NCI-H1694 (cell line): ENCODE results near the gene GPR55.

Experiments used
- DNase-seq: peaks from one replicate; lab custom pipeline; 2025; lab: John Stamatoyannopoulos, UW

Gene GPR55

DNA sequence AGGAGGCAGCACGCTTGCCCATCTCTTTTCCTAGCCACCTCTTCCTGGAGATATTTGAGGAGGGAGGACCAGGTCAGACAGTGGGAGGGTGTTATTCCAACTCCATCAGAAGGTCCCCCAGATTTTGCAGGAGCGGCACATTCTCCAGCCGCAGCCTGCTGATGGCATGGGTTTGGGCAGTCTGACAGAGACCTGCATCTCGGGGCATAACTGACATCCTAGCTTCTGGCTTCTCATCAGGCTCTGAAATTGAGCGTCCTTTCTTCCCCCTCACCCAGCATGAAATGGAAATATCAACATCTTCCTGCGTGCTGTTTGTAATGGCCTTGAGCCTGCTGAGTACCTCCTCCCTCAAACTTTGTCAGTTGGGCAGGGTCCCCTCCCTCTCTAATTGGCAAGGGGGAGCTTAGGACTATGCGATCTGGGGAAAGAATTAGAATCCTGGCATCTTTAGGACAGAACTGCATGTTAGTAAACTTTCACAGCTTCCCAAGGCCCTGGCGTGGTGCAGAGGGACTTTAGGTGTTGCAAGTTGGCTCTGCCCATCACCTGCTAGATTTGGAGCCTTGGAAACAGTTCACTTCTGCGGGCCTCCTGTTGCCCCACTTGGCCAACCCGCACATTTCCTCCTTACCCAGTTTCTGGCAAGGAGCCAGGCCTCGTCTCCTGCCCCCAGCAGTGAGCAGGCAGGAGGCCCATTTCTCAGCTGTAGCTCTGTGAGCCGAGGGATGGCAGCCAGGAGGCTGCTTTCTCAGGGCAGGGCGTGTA is 58.1 kb downstream of the GPR55 start:
- peak; percentile 30 for DNase-seq

DNA sequence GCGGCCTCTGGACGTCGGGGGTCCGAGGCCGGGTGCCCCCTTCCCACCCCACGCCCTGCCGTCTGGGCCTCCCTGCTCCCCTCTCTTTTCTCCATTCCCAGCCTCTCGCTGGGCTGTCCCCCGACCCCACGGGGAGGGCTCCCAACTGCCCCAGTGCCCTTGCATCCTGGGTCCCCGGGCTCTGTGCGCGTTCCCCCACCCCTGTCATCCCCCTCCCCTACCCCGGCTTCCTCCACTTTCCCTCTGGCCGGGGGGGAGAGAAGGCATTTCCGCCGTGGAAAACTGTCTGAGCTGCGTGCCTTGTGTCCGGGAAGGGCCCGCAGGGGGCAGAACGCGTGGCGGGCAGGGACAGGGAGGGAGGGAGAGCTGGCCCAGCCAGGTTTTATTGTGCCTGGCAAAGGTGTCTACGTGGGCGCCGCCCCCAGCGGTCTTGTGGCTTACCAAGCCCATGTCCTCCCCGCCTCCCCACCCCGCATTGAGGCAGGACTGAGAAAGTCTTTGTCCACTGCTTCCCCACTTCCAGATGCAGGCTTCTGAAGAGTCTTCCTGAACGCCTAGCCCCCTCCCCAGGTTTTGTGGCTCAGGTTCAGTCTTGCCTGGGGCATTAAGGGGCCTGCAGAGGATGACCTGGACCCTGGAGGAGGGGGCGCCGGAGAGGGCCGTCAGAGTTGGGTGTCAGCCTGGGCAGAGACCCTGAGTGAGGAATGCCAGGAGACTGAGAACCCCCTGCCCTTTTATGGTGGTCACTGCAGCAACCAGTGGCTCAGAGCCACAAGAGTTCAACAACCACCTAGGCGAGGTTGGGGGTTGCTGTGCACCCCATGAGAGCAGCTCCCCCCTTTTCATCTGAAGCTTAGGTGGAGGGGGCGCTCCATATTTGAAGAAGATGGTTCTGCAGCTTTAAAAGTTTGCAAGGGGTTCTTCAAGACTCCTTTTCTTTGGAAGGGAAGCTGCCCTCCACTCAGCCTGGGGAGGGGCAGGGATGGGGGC is 59.0 kb downstream of the GPR55 start:
- no peak for DNase-seq

DNA sequence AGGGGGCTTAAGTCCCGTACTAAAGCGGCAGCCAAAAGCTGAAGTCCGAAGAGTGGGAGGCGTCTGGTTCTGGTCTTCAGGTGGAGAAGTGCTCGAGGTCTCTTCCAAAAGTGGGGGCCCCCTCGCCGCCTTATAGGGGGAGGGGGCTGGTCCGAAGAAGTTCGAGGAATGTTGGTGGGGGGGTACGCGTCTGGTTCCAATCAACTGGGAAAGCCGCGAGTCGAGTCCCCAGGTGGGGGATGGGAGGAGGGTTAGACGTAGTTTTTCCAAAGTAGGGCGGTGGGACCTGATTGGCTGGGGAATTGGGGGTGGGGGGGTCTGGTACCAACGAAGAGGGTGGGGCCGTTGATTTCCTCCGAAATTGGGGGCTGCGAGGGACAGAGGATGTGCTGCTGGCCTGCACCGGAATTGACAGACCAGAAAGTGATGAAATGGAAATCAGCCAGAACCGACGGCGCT is 59.7 kb downstream of the GPR55 start:
- no peak for DNase-seq

DNA sequence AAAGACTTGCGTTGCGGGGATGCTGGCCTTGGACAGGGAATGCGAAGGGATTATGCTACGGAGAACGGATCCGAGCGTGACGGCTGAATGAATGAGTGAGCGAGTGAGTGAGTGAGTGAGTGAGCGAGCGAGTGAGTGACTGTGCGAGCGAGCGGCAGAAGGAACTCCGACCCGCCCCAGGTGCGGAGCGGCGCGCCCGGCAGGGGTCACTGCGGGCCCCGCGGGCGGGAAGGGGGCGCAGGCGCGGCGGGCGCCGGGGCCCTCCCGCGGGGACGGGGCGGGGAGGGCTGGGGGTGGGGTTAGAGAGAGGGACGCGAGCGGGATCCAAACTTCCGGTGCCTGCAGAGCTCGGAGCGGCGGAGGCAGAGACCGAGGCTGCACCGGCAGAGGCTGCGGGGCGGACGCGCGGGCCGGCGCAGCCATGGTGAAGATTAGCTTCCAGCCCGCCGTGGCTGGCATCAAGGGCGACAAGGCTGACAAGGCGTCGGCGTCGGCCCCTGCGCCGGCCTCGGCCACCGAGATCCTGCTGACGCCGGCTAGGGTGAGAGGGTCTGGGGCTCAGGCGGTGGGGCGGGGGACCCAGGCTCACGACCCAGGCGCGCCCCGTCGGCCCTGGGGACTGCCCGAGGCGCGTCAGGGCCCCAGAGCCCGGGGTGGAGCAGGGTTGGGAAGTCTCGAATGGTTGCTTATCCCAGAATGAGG is 60.3 kb downstream of the GPR55 start, which contains the start of gene ITM2C:
Gene ITM2C, plus strand, starts transcription at position 338 of the 702 bp plus-strand sequence. Its CDS starts 84 bp downstream, at position 422.
- peak; percentile 51 for DNase-seq

- no peak for DNase-seq
Measured at GRCh38 chr2:230864122-230864604, 60.9 kb downstream of the GPR55 start.

DNA sequence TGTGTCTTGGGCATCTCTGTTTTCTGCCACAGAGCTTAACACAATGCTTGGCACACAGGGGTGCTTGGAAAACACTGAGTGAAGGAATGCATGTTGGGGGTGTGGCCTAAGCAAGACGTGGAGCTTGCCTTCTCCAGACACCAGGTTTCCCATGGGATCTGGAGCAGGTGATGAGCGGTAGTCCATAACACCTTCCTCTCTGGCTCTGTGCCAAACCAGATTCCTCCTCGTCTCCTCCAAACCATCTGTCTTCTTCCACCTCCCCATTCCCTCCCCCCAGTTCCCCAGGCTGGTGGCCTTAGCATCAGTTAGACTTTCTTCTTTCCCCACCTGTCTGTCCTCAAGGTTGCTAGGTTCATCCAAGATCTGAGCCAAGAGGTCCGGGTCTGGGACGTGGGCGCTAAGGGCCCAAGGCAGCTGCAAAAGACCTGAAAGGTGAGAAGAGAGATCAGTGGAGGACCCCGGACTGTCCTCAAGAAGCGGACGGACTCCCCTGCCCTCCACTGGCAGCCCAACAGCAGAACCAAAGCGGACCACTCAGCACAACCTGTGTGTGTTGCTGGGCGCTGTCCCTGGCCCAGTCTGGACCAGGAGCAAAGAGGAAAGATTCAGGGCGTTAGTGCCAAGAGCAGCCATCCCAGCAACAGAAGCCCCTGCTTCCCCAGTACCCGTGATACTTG is 61.5 kb downstream of the GPR55 start:
- no peak for DNase-seq

DNA sequence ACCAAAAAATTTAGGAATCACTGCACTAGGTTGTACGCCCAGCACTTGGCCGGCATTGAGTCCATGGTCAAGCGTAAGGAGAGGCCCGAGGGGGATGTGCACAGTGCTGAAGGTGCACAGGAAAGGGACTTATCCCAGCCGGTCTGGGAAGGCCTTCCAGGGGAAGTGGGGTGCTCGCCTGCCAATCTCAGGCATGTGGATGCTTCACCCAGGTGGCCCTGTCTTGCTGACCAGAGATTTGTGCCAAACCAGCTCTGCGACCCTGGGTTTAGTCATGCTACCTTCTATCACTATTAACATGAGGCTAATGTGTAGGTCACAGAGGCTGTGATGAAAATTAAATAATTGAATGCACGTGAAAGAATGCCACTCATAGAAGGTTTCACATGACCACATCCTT is 62.0 kb downstream of the GPR55 start:
- no peak for DNase-seq

- no peak for DNase-seq
Measured at GRCh38 chr2:230862292-230862691, 62.8 kb downstream of the GPR55 start.

GRCh38 chr2:230861552-230862255 is 63.3 kb downstream of the GPR55 start:
- no peak for DNase-seq
